Measurements from ENCODE around the gene TMEM89.

The TMEM89 gene

DNA sequence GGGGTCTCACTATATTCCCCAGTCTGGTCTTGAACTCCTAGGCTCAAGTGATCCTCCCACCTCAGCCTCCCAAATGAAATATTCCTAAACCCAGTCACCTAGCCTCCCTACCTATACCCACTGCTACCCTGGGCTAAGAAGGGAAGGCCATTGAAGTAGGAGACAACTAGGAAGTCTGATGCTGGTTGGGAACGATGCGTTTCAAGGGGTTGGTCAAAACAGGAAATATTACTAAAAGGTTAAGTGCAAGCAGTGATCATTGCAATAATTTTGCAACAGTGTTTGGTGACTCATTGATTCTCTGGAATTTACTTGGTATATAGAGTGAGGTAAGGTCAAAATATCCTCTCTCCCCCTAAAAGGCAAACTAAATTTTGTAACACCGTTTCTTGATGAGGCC is 7.5 kb downstream of the TMEM89 start:
- H3K4me1 Mint-ChIP-seq (ENCODE audit: low read depth): peaks cover 18% of the 10 kb centered on the region
- no peaks in the 10 kb centered on the region for H3K27me3 Mint-ChIP-seq (ENCODE audit: low read depth)
- peak overlapping the region; percentile 76 for H3K27ac Mint-ChIP-seq
- H3K9me3 Mint-ChIP-seq: peaks cover 16% of the 10 kb centered on the region
- peak overlapping the region; percentile 6 for H3K4me3 Mint-ChIP-seq
- peak; percentile 38 for DNase-seq (ENCODE audit: low spot score)
- peaks cover 23% of the 10 kb centered on the region for H3K36me3 Mint-ChIP-seq (ENCODE audit: low read depth)

DNA sequence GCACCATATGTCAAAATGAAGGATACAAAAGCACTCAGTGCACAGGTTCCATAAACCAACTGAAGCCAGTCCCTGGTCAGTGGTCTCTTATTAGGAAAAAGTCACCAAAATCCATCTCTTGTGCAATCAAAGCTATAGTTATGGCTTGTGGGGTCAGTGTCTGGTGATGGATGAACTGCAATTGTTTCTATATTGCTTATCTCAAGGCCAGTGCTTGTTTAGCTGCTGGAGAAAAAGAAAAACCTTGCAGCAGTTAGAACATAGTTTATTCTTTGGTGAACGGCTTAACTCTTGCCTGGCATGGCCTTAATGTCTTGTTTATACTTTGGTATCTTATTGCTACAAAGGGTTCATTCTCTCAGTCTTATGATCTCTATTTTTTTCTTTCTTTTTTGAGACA is 9.3 kb downstream of the TMEM89 start:
- H3K36me3 Mint-ChIP-seq (ENCODE audit: low read depth): peaks cover 19% of the 10 kb centered on the region
- H3K4me3 Mint-ChIP-seq: no peak overlapping the region
- DNase-seq (ENCODE audit: low spot score): no peak
- H3K27me3 Mint-ChIP-seq (ENCODE audit: low read depth): no peaks in the 10 kb centered on the region
- H3K9me3 Mint-ChIP-seq: peaks cover 8% of the 10 kb centered on the region
- peaks cover 30% of the 10 kb centered on the region for H3K4me1 Mint-ChIP-seq (ENCODE audit: low read depth)
- H3K27ac Mint-ChIP-seq: peak overlapping the region; percentile 20

DNA sequence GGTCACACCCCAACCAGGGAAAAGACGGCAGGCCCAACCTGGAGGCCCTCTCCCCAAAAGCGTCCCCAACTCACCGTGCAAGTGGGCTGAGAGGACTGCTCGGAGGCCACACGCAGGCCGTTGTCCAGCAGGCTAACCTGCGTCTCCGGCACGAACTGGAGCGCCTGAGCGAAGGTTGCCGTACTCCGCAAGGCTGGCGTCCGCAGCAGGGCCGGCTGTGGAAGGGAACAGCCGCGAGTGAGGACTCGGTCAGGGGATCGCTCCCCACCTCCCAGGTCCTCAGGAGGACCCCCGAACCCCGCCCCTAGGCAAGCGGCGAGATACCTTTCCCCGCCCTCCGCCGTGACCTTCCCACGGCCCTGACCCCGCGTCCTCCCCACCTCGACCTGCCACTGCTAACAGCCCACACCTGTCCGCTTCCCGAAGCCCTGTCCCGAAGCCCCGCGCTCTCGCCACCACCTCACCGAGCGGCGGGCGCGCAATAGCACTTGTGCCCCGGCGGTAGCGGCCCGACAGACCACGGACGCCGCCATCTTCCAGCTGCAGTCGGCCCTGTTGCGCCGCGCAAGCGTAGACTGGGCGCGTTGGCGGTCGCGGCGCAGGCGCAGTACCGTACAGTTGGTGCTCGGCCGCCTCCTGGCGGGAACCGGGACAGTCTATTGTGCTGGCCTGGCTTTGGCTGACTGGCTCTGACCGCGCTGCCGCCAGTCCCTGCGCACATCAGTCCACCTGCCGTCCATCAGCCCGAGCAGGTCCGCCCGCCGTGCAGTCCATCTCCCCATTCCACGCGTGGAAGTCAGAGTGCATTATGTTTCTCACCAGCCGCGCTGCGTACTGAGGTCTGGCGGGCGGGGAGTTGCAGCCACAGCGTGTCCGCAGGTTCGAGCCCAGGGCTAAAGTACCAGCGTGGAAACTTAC is 12.2 kb downstream of the TMEM89 start, which contains the start of gene UQCRC1:
Gene UQCRC1, minus strand, starts transcription at position 559 of the 918 bp plus-strand sequence. Its CDS starts 26 bp downstream, at position 533.
- Mint-ChIP-seq H3K4me3 (peak within 1 kb of the TSS; percentile 99), H3K36me3 (ENCODE audit: low read depth) (peaks cover 34% of the 10 kb centered on the region), H3K27me3 (ENCODE audit: low read depth) (no peaks in the 10 kb centered on the region), H3K4me1 (ENCODE audit: low read depth) (peaks cover 30% of the 10 kb centered on the region), H3K27ac (peak within 1 kb of the TSS; percentile 98), H3K9me3 (no peaks in the 10 kb centered on the region)
- peak; percentile 95 for DNase-seq (ENCODE audit: low spot score)

- Mint-ChIP-seq H3K4me3 (no peak overlapping the region), H3K36me3 (ENCODE audit: low read depth) (peaks cover 42% of the 10 kb centered on the region), H3K4me1 (ENCODE audit: low read depth) (peaks cover 21% of the 10 kb centered on the region), H3K9me3 (no peaks in the 10 kb centered on the region), H3K27me3 (ENCODE audit: low read depth) (no peaks in the 10 kb centered on the region), H3K27ac (no peak overlapping the region)
- DNase-seq (ENCODE audit: low spot score): peak; percentile 15
Measured at GRCh38 chr3:48607519-48607918, 14.1 kb downstream of the TMEM89 start.

DNA sequence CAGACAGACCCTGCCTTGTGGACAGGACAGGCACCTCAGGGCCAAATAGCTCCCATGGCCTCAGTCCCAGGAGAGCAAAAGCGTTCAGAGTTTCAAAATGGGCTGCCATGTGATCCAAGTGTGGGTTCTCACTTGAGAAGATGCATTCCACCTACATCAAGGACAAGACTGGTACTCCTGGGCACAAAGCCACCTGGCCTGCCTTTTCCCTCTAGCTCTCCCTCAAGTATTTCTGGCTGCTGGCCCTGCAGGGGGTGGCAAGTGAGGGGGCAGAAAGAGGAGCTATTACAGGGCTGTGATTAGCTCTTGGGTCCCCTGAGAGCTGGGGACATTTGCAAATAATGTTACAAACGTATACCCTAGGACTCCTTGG is 20.0 kb downstream of the TMEM89 start:
- H3K4me3 Mint-ChIP-seq: no peak overlapping the region
- no peaks in the 10 kb centered on the region for H3K9me3 Mint-ChIP-seq
- peaks cover 42% of the 10 kb centered on the region for H3K36me3 Mint-ChIP-seq (ENCODE audit: low read depth)
- H3K4me1 Mint-ChIP-seq (ENCODE audit: low read depth): no peaks in the 10 kb centered on the region
- H3K27me3 Mint-ChIP-seq (ENCODE audit: low read depth): no peaks in the 10 kb centered on the region
- DNase-seq (ENCODE audit: low spot score): no peak
- no peak overlapping the region for H3K27ac Mint-ChIP-seq

- H3K9me3 Mint-ChIP-seq: no peaks in the 10 kb centered on the region
- H3K27me3 Mint-ChIP-seq (ENCODE audit: low read depth): peaks cover 3% of the 10 kb centered on the region
- H3K36me3 Mint-ChIP-seq (ENCODE audit: low read depth): peaks cover 40% of the 10 kb centered on the region
- no peak overlapping the region for H3K4me3 Mint-ChIP-seq
- H3K27ac Mint-ChIP-seq: no peak overlapping the region
- no peak for DNase-seq (ENCODE audit: low spot score)
- H3K4me1 Mint-ChIP-seq (ENCODE audit: low read depth): no peaks in the 10 kb centered on the region
Measured at GRCh38 chr3:48600711-48601621, 20.6 kb downstream of the TMEM89 start.

DNA sequence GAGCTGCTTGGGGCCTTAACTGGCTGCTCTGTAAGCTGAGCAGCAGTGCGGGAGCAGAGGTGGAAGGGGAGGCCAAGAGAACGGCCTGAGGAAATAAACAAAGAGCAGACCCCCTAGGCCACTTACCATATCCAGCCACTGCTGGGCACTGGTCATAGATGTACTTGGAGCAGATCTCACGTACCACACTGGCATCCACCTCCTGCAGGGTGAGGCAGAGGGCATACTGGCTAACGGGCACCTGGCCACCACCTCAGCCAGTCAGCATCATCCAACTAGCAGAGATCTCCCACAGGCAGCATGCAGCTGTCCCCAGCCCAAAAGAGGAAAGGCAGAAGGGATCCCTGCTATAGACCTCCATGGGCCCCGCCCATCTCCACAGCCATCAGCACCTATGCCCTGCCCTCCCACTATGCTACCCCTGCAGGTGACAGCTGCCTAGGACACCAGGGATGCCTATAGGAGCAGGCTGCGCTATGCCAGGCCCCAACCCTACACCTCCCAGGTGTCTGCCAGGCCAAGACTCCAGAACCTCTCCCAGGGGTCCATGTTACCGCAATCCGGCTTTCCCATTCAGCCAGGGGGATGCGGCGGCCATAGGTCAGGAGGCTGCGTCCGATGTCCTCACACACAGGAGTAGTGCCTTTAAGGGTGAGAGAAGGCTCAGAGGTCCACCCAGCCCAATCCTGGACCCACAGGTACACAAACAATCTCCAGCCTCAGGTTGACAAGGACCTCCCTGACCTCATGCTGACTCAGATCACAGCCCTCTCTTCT is 21.9 kb downstream of the TMEM89 start:
- DNase-seq (ENCODE audit: low spot score): no peak
- Mint-ChIP-seq H3K4me3 (no peak overlapping the region), H3K9me3 (no peaks in the 10 kb centered on the region), H3K4me1 (ENCODE audit: low read depth) (no peaks in the 10 kb centered on the region), H3K36me3 (ENCODE audit: low read depth) (peaks cover 30% of the 10 kb centered on the region), H3K27ac (no peak overlapping the region), H3K27me3 (ENCODE audit: low read depth) (peaks cover 5% of the 10 kb centered on the region)

DNA sequence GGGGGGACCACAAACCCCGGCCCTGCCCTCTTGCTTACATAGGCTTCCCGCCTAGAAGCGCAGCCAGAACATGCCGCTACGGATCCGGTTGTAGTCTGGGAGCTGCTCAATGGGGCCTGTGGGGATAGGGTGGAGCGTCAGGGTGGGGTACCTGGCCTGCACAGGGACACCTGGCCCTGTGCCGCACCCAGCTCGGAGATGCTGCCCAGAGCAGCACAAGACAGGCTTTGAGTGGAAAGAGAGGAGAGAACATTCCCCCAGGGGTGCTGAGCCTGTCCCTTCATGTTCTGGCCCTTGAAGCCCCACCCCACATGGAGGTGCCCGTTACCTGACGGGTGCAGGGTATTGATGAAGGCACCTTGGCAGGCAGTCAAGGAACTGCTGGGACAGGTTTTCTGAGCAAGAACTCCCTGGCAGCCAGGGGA is 22.5 kb downstream of the TMEM89 start:
- Mint-ChIP-seq H3K4me3 (no peak overlapping the region), H3K4me1 (ENCODE audit: low read depth) (no peaks in the 10 kb centered on the region), H3K9me3 (no peaks in the 10 kb centered on the region), H3K36me3 (ENCODE audit: low read depth) (peaks cover 25% of the 10 kb centered on the region), H3K27me3 (ENCODE audit: low read depth) (peaks cover 11% of the 10 kb centered on the region), H3K27ac (no peak overlapping the region)
- DNase-seq (ENCODE audit: low spot score): no peak

DNA sequence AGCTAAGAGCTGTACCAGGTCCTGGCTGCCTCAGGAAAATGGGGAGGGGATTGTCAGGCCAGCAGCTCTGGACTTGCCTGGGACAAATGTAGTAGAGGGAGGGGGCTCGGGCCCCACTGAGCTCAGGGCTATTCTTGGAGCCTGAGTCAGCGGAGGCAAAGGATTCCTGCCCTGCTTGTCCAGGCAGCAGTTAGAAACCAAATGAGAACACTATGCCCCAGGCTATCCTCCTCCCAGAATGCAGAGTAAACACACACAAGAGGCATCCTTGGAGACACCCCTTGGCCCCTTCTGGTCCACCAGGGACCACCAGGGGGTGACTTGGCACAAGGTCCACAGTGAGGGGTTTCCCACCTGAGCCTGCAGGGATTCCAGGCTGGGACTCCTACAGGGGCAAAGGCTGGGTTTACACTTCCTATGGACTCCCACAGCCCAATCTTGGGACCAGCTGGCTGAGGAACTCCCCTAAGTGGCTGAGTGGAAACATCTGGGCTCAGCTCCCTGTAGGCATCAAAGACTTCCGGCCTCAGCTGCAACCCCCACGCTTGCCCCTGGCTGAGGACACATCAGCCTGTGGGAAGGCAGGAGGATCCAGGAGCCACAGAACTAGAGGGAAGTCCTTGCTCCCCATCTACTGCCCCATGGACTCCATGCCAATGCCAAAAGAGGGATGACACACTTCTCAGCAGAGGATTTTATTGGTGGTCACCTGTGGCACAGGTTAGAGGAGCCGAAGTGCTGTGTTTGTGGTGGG is 23.1 kb downstream of the TMEM89 start:
- peaks cover 20% of the 10 kb centered on the region for H3K36me3 Mint-ChIP-seq (ENCODE audit: low read depth)
- no peak overlapping the region for H3K27ac Mint-ChIP-seq
- no peak overlapping the region for H3K4me3 Mint-ChIP-seq
- peaks cover 13% of the 10 kb centered on the region for H3K27me3 Mint-ChIP-seq (ENCODE audit: low read depth)
- no peaks in the 10 kb centered on the region for H3K4me1 Mint-ChIP-seq (ENCODE audit: low read depth)
- no peak for DNase-seq (ENCODE audit: low spot score)
- no peaks in the 10 kb centered on the region for H3K9me3 Mint-ChIP-seq

- Mint-ChIP-seq H3K4me1 (ENCODE audit: low read depth) (no peaks in the 10 kb centered on the region), H3K9me3 (no peaks in the 10 kb centered on the region), H3K4me3 (no peak overlapping the region), H3K36me3 (ENCODE audit: low read depth) (peaks cover 14% of the 10 kb centered on the region), H3K27ac (no peak overlapping the region), H3K27me3 (ENCODE audit: low read depth) (peaks cover 13% of the 10 kb centered on the region)
- DNase-seq (ENCODE audit: low spot score): no peak
Measured at GRCh38 chr3:48597408-48597800, 24.2 kb downstream of the TMEM89 start.

DNA sequence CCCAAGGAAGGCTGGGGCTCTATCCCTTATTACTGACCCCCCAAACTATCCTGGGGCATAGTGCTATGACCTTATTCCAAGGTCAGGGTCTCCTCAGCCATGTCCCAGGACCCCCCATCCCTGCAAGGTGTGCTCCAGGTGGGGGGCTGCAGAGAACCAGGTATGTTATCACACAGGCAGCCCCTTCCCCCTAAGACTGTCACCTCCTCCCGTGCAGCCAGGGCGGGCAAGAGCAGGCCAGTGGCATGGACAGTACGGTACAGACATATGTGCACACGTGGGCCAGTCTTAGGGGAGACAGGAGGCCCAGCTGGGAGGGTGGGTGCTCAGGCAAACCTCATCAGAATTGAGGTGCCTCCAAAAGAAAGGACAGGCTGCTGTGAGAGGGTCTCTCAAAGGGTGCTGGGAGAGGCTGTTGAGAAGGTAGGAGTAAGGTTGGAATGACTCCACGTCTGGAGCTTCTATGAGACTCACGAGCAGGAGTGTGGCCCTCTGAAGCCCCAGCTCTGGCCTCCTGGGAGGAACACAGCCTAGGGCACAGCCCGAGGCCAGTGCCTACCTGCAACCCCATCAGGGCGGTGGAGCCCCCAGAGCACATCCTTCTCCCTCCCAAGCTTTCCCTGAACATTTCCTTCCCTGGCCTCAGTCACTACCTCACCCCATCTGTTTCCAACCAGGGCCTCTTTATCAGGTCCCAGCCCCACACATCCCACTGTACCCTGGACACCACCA is 24.7 kb downstream of the TMEM89 start:
- Mint-ChIP-seq H3K4me1 (ENCODE audit: low read depth) (no peaks in the 10 kb centered on the region), H3K27ac (no peak overlapping the region), H3K4me3 (no peak overlapping the region), H3K27me3 (ENCODE audit: low read depth) (peaks cover 13% of the 10 kb centered on the region), H3K36me3 (ENCODE audit: low read depth) (peaks cover 11% of the 10 kb centered on the region), H3K9me3 (no peaks in the 10 kb centered on the region)
- DNase-seq (ENCODE audit: low spot score): no peak

DNA sequence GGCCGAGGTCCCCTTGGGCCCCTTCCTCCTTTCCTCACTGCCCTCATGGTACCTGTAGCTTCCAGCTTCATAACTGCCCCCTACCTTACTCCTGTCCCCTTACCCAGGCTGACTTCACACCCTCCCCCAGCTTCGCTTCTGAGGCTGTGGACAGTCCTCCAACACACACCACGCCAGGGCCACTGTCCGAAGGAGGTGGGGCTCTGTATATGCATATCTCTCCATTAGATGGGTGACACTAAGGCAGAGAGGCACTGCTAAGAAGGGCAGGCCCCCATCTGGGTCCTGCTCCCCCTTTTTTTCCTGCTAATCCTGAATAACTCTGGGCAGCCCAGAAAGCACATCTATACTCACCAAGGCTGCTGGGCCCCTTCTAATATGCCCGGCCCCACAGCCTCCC is 25.4 kb downstream of the TMEM89 start:
- no peaks in the 10 kb centered on the region for H3K4me1 Mint-ChIP-seq (ENCODE audit: low read depth)
- H3K27me3 Mint-ChIP-seq (ENCODE audit: low read depth): peaks cover 13% of the 10 kb centered on the region
- no peak overlapping the region for H3K4me3 Mint-ChIP-seq
- no peaks in the 10 kb centered on the region for H3K9me3 Mint-ChIP-seq
- no peak for DNase-seq (ENCODE audit: low spot score)
- H3K27ac Mint-ChIP-seq: no peak overlapping the region
- H3K36me3 Mint-ChIP-seq (ENCODE audit: low read depth): peaks cover 9% of the 10 kb centered on the region

All from T-helper 2 cell treated with Interferon-gamma antibody and Interleukin-4, amounts not matched to agents 5 μg/mL and 100 μg/mL, for 36 hours (primary cell).